GM21786 (cell line): ENCODE measurements around the gene ARSI.

Experiments
- ATAC-seq: cut with Tn5 transposase; IDR thresholded peaks from one replicate; pipeline ENCODE4 v1.9.1; 2021; ENCODE audit not compliant: unreplicated experiment

Gene ARSI

DNA sequence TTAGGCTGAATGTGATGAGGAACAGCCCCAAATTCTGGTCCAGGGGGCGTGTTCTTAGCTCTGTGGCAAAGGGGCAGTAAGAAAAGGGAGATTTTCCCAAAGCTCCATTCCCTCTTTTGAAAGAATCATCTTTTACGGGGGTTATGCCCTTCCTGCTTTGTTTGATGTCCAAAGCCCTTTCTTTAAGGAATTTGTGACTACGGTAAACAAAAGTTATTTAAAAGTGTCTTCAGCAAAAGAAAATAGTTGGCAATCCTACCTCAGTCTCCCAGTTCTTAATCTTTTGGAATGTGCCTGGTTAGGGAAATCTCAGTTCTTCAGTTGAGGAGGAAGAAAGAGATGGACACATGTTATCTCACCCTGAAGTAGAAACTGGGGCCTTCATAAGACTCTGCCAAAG lies 24.4 kb upstream of the ARSI start:
- ATAC-seq: no peak

DNA sequence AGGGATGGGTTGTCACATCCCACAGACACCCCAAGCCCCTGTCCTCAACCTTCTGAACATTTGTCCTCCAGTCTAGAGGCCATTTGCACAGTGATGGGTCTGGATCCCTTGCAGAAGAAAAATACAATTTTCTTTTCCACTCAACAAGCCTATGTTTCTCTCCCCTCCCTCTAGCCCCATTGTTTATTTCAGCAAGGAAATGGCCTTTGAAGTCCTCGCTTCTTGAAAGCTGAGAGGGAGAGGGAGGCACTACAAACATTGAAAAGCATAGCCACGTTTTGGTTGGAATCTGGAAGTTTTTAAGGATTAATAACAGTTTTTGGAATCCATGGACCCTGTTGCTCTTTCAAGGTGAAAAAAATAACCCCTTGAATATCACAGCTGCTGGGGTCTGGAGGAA lies 24.0 kb upstream of the ARSI start:
- ATAC-seq: no peak

GRCh38 chr5:150325426-150325825 lies 22.7 kb upstream of the ARSI start:
- no peak for ATAC-seq

DNA sequence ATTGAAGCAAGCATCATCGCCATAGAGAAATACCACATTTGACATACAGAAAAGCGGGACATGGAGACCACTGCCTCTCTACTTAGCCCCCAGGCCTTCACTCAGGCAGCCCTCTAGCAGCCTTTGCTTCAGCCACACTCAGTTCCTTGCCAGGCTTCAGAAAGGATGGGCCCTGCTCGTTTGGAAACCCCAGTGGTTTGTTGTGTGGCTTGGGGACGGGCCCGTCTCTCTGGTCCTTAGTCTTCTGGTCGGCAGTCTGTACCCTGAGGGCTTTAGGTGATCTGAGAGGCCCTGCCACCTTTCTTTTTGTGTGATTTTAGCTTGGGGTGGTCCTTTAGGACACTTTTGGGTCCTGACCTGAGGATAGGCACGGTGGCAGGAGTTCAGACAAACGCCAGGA lies 21.1 kb upstream of the ARSI start:
- no peak for ATAC-seq

- no peak for ATAC-seq
Observed at GRCh38 chr5:150323092-150323491, 20.4 kb upstream of the ARSI start.

DNA sequence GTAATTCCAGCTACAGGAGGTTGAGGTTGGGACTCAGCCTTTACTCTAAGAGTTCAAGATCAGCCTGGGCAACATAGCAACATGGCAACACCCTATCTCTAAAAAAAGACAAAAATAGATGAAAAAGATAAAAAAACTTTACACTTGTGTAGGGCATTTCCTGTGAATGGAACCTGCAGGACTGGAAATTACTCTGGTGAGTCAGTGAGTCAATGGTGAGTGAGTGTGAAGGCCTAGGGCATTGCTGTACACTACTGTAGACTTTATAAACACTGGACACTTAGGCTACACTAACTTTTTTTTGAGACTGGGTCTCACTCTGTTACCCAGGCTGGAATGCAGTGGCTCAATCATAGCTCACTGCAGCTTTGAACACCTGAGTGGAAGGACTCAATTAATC lies 19.5 kb upstream of the ARSI start:
- ATAC-seq: no peak

DNA sequence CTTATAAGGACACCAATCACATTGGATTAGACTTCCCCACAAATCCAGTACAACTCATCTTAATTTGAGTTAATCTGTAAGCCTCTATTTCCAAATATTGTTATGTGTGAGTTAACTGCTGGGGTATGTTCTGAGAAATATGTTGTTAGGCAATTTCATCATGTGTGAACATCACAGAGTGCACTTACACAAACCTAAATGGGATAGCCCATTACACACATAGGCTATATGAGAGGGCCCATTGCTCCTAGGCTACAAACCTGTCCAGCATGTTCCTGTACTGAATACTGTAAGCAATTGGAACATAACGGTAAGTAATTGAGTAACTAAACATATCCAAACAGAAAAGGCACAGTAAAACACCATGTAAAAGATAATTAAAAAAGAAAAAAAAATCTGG lies 19.1 kb upstream of the ARSI start:
- no peak for ATAC-seq

GRCh38 chr5:150321211-150321610 lies 18.5 kb upstream of the ARSI start:
- ATAC-seq: no peak

DNA sequence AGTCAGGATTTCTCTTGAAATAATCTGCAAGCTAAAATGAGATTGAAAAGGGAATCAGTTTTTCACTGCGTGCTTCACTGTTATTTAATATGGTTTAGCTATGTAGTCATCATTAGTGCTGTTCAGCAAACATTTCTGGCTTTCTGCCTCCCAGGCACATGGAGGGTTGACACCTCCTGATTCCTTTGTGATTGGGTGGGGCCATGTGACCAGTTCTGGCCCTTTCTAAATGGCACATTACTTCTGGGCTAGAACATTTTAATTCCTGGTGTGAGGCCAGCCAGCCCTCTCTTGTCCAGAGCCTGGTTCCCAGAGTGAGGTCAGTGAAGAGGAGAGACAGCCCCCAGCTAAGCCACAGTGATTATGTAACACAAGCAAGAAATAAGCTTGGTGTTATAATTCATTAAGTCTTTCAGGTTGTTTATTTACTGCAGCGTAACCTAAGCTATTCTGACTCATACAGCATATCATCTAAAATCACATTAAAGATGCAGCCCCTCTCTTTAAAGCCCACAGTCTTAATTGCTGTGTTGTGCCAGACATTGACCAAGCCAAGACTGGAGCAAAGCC lies 17.4 kb upstream of the ARSI start:
- ATAC-seq: no peak

DNA sequence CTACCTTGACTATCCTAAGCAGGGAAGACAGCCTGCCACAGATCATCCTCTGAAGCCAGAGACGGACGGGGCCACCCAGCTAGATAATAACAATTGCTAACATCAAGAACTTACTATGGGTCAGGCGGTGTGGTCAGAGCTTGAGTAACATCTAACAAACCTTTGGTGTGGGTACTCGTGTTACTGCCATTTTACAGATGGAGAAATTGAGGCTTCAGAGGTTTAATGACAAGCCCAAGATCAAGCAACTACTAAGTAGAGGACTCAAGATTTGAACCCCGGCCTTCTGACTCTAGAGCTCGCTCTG lies 16.7 kb upstream of the ARSI start:
- ATAC-seq: no peak

GRCh38 chr5:150318613-150319483 lies 16.1 kb upstream of the ARSI start:
- no peak for ATAC-seq

GRCh38 chr5:150317048-150318003 lies 14.6 kb upstream of the ARSI start:
- no peak for ATAC-seq

DNA sequence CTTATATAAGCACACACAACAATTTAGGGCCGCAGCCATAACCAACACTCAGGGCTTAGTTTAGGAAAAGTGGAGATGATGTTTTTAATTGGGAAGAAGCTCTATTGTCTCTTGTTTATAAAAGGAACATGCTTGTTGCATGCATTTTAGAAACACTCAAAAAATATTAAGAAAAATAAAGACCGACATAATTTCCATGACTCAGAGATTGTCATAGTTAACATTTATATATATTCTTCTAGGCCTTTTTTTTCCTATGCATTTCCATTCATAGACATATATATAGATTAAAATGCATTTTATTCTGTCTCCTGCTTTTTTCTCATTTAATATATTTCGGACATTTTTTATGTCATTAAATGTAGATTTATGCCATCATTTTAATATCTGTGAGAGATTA lies 13.6 kb upstream of the ARSI start:
- no peak for ATAC-seq

- no peak for ATAC-seq
Observed at GRCh38 chr5:150315245-150315644, 12.5 kb upstream of the ARSI start.

DNA sequence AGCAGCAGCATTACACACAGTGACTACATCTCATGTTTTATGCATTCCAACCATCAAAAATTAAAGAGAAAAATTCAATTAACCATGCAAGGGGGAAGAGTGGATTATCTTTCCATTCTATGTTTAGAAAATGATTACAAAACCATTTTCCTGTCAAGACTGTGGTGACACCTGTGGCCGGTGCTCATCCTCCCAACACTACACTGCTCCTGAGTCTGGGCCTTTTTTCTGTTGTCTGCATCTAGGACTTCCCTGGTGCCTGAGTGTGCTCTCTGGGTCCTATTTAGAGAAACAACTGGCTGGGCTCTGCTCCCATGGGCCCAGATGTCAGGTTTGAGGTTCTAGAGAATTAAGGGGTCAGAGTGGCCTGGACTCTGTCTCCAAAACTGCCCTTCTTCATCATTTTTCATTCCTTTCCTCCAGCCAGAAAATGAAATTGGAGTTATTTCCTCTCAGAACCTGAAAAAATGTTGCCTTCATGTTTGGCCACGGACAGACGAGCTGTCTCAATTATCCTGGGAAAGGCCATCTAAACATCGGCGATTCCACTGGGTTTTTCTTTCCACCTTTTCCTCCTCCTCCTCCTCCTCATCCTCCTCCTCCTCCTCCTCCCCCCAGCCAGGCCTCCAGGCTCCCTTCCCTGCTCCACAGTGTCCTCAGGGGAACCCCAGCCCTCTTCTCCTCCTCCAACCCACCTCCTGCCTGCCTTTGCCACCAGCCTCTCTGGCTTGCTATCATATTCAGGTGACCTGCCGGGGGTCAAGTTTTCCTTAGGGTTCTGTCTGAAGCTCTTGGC lies 11.4 kb upstream of the ARSI start:
- ATAC-seq: no peak

DNA sequence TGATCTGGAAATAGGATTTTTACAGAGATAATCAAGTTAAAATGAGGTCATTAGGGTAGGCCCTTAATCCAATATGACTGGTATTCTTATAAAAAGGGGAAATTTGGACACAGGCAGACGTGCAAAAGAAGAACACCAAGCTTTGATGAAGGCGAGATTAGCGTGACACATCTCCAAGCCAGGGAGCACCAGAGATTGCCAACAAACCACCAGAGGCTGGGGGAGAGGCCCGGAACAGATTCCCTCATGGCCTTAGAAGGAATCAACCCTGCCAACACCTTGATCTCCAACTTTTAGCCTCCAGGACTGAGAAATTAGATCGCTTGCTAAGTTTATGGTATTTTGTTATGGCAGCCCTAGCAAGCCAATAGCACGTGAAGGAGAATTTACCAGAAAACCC lies 10.8 kb upstream of the ARSI start:
- ATAC-seq: no peak

DNA sequence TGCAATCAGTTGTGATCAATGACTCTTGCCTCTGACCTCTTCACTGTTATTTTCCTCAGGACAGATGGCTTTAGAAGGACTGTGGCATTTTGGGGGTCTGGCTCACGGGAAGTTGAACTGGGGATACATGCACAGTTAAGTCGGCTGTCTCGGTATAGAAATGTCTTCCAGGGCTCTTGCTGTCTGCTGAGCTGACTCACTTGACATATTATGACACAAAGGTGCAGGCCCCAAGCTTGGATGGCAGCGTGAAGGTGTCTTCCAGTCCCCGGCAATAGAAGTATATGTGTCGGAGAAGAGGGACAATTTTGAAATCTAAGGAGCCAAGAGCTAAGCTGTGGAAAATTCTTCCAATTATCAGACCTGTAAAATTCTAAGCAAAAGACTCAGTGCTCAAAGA lies 9.8 kb upstream of the ARSI start:
- ATAC-seq: no peak

GRCh38 chr5:150311015-150311692 lies 8.4 kb upstream of the ARSI start:
- no peak for ATAC-seq

GRCh38 chr5:150310246-150310645 lies 7.5 kb upstream of the ARSI start:
- no peak for ATAC-seq

- ATAC-seq: no peak
Observed at GRCh38 chr5:150309886-150310239, 7.2 kb upstream of the ARSI start.
